Activated CD8-positive, alpha-beta memory T cell treated with anti-CD3 and anti-CD28 coated beads for 1 hour (primary cell): ENCODE measurements around the gene RAI1.

Source experiments
- DNase-seq, 2 donors: peaks; one replicate each; pipeline ENCODE4 v3.0.0-alpha.2; 2020; ENCODE audit warnings: low read depth in 1 of 2; ENCODE audit errors: extremely low read depth in 1 of 2

Gene RAI1

GRCh38 chr17:17779015-17779611 is 97.9 kb downstream of the RAI1 start:
- no peak for DNase-seq

GRCh38 chr17:17780922-17781590 is 99.8 kb downstream of the RAI1 start:
- DNase-seq = no peak

- no peak for DNase-seq
Observed at GRCh38 chr17:17781591-17782496, 100.6 kb downstream of the RAI1 start.

- no peak for DNase-seq
Observed at GRCh38 chr17:17782523-17783115, 101.4 kb downstream of the RAI1 start.

- peak in 1 of 2 donors; percentile 35 for DNase-seq
Observed at GRCh38 chr17:17783116-17783824, 102.0 kb downstream of the RAI1 start.

GRCh38 chr17:17783825-17784656 is 102.8 kb downstream of the RAI1 start:
- DNase-seq = no peak

- DNase-seq = no peak
Observed at GRCh38 chr17:17784657-17785267, 103.5 kb downstream of the RAI1 start.

GRCh38 chr17:17785407-17785806 is 104.1 kb downstream of the RAI1 start:
- DNase-seq = no peak

- no peak for DNase-seq
Observed at GRCh38 chr17:17786998-17787397, 105.7 kb downstream of the RAI1 start.

- DNase-seq = no peak
Observed at GRCh38 chr17:17787568-17787967, 106.3 kb downstream of the RAI1 start.

- no peak for DNase-seq
Observed at GRCh38 chr17:17788967-17789366, 107.7 kb downstream of the RAI1 start.

GRCh38 chr17:17789410-17789809 is 108.2 kb downstream of the RAI1 start:
- DNase-seq = no peak

GRCh38 chr17:17789828-17790636 is 108.8 kb downstream of the RAI1 start:
- no peak for DNase-seq

GRCh38 chr17:17790637-17791464 is 109.6 kb downstream of the RAI1 start:
- DNase-seq = no peak

GRCh38 chr17:17792037-17792550 is 110.8 kb downstream of the RAI1 start:
- no peak for DNase-seq

- peak in 1 of 2 donors; percentile 27 for DNase-seq
Observed at GRCh38 chr17:17792551-17793377, 111.5 kb downstream of the RAI1 start.
